GM12873 (cell line): ENCODE measurements around the gene FBXO38.

Experiments
- TF ChIP-seq, protein P1 (sequence below): IDR thresholded peaks from 2 replicates; pipeline ENCODE4 v1.5.1; 2012; ENCODE audit warnings: low read depth, mild to moderate bottlenecking, moderate library complexity, low read length, control low read depth; ENCODE audit not compliant: insufficient read depth; ENCODE audit errors: missing control alignments

Gene FBXO38

DNA sequence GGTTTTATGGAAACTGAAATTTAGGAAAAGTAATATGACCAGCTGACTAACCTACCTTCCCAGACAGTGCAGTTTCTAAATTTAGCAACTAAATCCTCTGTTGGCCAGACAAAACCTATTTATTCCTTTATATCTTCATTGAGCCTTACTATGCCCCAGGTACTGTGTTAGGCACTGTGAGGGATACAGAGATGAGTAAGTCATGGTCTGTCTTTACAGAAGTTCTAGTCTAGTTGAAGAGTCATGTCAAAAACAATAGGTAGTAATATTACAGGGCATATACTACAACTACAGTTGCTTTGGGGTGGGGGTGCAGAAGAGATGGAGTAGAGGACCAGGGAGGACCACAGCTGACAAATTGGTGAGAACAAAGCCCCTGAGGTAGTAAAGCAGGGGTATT, 42.8 kb downstream of the FBXO38 start:
- TF ChIP-seq, protein P1, sequence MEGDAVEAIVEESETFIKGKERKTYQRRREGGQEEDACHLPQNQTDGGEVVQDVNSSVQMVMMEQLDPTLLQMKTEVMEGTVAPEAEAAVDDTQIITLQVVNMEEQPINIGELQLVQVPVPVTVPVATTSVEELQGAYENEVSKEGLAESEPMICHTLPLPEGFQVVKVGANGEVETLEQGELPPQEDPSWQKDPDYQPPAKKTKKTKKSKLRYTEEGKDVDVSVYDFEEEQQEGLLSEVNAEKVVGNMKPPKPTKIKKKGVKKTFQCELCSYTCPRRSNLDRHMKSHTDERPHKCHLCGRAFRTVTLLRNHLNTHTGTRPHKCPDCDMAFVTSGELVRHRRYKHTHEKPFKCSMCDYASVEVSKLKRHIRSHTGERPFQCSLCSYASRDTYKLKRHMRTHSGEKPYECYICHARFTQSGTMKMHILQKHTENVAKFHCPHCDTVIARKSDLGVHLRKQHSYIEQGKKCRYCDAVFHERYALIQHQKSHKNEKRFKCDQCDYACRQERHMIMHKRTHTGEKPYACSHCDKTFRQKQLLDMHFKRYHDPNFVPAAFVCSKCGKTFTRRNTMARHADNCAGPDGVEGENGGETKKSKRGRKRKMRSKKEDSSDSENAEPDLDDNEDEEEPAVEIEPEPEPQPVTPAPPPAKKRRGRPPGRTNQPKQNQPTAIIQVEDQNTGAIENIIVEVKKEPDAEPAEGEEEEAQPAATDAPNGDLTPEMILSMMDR: no peak

DNA sequence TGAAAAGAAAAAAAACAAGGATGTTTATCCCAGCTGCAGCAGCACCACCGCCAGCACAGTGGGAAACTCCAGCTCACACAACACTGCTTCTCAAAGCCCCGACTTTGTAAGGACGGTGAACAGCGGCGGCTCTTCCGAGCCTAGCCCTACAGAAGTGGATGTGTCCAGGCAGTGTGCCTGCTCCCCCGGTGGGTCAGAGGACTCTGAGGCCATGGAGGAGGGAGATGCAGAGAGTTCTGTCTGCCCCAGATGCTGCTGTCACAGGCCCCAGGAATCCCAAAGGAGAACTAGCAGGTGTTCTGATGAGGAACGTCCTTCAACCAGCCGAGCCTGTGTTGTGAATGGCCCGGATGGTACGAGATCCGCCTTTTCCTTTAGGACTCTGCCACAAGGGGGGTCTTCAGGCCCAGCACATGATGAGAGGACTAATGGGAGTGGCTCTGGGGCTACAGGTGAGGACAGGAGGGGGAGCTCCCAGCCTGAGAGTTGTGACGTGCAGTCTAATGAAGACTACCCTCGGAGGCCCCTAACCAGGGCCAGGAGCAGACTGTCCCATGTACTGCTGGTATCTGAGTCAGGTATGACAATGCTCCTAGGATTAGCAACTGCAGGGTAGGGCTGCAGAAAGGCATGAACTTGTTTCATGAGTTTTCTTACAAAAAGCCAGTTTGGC, 43.7 kb downstream of the FBXO38 start:
- TF ChIP-seq, protein P1: no peak

DNA sequence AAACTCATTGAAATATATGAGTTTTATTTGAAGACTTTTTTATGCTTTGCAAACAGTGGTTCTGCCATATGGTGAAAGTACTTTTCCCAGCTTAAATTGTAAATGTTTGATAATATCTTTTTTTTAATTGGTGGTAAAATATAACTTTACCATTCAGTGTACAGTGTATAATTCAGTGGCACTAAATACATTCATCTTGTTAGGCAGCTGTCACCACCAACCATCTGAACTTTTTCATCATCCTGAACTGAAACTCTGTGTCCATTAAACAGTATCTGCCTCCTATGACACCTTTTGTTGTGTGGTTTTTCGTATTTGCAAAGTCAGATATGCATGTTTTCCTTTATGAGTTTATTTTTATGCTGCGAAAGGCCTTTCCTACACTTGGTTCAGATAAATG, 45.1 kb downstream of the FBXO38 start:
- TF ChIP-seq, protein P1: no peak

DNA sequence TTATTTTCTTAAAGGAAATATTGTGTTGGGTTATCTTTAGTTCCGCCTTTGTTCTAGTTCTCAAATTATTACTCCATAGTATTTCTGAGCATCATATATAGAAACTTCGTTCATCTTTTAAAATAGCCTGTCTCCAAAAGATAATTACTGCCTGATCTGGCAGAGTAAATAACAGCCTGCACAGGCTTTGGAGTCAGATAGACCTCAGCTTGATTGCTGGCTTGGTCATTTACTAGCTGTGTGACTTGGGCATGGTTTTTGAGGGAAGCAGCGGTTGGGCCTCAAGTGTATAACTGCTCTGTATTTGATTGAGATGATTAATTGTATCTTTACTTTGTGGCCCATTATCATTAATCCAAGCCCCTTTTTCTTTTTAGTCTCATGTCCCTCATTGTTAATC, 50.1 kb downstream of the FBXO38 start:
- TF ChIP-seq, protein P1: no peak

DNA sequence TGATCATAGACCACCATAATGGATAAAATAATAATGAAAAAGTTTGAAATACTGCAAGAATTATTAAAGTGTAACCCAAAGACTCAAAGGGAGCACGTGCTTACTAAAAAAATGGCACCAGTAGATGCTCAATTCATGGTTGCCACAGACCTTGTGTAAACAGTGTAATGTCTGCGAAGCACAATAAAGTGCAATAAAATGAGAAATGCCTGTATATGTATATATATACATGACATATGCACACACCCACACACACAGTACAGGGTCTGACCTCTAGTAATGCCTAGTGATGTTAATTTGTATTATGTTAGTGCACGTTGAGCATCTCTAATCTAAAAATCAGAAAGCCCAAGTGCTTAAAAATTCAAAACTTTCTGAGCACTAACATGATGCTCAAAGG, 52.3 kb downstream of the FBXO38 start:
- TF ChIP-seq, protein P1: no peak

DNA sequence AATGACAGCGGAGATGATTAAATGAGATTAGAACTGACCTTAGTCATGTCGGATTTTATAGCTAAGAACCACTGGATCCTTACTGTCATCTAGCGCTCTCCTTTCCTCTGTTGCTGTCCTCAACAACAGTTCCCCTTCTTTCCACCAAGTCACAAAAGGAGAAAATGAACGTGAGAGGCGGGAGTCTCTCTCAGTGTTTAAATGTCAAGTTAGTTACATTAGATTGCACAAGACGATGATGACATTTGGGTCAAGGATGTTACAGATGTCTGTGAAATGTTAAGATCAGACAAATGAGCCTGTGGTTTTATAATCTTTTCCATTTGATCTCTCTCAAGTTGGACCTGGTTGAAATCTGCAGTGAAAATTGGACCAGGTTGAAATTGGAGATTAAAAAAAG, 53.5 kb downstream of the FBXO38 start:
- TF ChIP-seq, protein P1: no peak

DNA sequence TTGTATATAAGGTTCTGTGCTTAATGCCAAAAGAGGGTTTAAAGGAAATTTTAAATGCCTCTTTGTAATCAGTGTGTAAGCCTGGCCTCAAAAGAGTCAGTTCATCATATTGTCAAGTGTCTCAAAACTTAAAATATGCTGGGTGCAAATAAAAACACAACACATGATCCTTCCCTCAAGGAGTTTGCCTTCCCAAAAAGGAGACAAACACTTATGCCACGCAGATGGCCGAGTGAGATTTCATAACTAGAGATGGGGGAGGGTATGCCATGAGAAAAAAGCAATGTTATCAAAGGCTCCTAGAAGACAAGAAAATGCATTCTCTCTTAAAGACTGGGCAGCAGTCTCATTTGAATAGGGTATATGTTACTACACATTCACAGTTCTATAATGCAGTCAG, 55.2 kb downstream of the FBXO38 start:
- TF ChIP-seq, protein P1: no peak

DNA sequence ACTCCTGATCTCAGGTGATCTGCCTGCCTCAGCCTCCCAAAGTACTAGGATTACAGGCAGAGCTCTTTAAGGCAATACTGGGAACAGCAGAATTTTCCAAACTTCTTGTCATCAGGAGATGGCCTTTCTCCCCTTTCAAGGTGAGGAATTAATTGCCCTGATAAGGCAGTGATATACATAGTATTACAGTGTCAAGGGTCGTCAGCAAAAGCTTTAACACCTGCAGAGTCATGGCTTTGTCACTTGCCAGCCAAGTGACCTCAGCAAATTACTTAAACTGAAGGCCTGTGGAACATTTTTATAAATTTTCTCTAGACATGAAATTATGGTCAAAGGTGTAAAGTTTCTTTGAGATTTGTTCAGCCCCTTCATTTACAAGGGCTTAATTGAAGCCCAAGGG, 59.5 kb downstream of the FBXO38 start:
- TF ChIP-seq, protein P1: no peak
